Nucleus accumbens (tissue), 56 donors: ENCODE data around the gene ANTKMT.

Experiments
- DNase-seq, 56 donors: peaks; one replicate each; lab custom pipeline; 2025; lab: John Stamatoyannopoulos, UW

Gene ANTKMT

GRCh38 chr16:712740-713250 lies 8.2 kb upstream of the ANTKMT start:
- DNase-seq, result peak in 1 of 56 donors; percentile 18

- no peak for DNase-seq
Observed at GRCh38 chr16:714079-714478, 6.9 kb upstream of the ANTKMT start.

GRCh38 chr16:714558-715476 lies 6.1 kb upstream of the ANTKMT start, which contains the start of gene METRN:
TSS of gene METRN (plus strand) at chr16:715118. CDS start at chr16:715290, 172 bp downstream.
- DNase-seq, result peak in 54 of 56 donors; percentile 47 to 94 (median 81)

- peak in 8 of 56 donors; percentile 36 to 61 (median 50) for DNase-seq
Observed at GRCh38 chr16:715477-716199, 5.3 kb upstream of the ANTKMT start.

- peak in 55 of 56 donors; percentile 25 to 95 (median 85) for DNase-seq
Observed at GRCh38 chr16:716200-716568, 4.8 kb upstream of the ANTKMT start.

- peak in 1 of 56 donors; percentile 44 for DNase-seq
Observed at GRCh38 chr16:716768-717325, 4.1 kb upstream of the ANTKMT start.

GRCh38 chr16:717450-718245 lies 3.3 kb upstream of the ANTKMT start:
- peak in 21 of 56 donors; percentile 10 to 57 (median 34) for DNase-seq

- no peak for DNase-seq
Observed at GRCh38 chr16:718389-718788, 2.6 kb upstream of the ANTKMT start.

- DNase-seq, result no peak
Observed at GRCh38 chr16:718922-719321, 2.0 kb upstream of the ANTKMT start.

GRCh38 chr16:719815-720446 lies 1.0 kb upstream of the ANTKMT start:
- peak in 11 of 56 donors; percentile 37 to 73 (median 53) for DNase-seq

- DNase-seq, result peak in 47 of 56 donors; percentile 34 to 85 (median 64)
Observed at GRCh38 chr16:720447-720989, 428 bp upstream of the ANTKMT start.

GRCh38 chr16:721765-722540 lies 1.0 kb downstream of the ANTKMT start:
- no peak for DNase-seq

GRCh38 chr16:722835-723633 lies 2.1 kb downstream of the ANTKMT start:
- DNase-seq, result no peak

GRCh38 chr16:723695-724094 lies 2.7 kb downstream of the ANTKMT start:
- no peak for DNase-seq

GRCh38 chr16:724188-725040 lies 3.5 kb downstream of the ANTKMT start:
- no peak for DNase-seq

GRCh38 chr16:725041-725376 lies 4.1 kb downstream of the ANTKMT start:
- DNase-seq, result no peak
